GM19395 (cell line): ENCODE results near the gene TSGA10IP.

Source experiments
- ATAC-seq: cut with Tn5 transposase; IDR thresholded peaks from one replicate; pipeline ENCODE4 v1.9.1; 2021; ENCODE audit warnings: mild to moderate bottlenecking, moderate library complexity; ENCODE audit not compliant: unreplicated experiment

TSGA10IP gene

DNA sequence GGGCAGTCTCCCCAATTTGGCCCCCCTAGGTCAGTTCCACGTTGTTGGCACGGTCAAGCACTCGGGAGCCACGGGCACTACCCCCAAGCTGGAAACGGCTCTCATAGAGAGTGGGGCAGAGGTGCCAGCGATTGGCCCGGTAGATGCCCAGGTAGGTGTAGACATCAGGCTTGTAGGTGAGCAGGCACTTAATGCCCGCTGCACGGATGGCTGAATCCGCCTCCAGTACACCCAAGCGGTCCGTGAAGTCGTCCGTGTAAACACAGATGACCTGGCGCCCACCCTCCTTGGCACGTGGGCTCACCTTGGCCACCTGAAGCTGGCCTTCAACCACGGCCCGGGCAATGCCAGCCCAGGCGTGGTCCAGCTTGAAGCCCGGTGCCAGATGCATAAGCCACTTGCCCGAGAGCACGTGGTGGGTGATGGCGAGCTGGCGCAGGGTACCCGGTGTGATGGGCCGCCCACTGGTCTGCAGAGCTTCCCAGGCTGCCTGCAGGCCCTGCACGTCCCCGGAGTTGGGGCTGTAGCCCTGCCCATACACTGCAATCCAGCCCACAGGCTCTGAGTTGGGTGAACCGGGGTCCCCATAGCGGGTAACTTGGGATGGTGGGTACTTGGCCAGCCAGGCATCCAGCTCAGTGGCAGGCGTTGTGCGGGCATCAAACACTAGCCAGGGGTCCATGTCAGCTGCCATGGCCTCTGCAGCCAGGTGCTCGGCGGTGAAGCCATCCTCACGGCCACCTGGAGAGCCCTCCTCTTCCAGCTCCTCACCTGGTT is 27.7 kb upstream of the TSGA10IP start:
- no peak for ATAC-seq

DNA sequence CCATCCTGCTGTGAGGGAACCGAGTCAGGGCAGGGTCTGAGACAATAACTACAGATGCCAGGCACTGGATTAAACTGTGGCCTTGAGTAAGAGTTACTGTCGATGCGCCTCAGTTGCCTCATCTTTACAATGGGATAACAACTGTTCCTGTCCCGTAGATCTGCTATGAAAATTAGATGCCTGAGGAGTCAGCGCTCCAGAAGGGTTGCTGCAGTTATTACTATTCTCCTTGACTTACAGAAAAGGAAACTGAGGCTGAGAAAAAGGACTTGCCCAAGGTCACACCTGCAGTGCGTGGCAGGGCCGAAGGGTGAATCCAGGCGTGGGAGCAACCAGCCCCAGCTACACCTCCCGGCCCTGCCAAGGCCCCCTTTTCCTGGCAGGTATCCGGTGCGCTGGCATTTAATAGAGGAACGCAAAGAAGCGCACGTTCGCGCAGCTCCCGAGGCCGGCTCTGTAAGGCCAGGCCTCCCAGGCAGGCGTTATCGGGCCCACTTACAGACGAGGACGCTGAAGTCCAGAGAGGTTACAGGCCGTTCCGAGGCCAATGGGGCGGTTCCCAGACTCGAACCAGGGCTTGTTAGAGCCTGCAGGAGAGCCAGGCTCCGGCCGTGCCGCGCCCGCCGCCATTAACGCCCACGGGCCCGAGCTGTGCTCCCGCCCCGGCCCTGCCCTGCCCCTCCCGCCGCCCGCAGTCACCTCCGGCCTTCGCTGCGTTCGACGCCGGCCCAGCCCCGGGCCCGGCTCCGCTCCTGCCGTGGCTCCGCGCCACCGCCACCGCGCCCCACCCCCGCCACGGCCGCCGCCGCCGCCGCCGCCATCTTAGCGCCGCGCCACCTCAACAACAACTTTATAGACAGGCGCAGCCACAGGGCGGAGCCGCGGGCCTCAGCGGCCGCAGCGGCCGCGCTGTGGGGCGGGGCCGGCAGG is 26.8 kb upstream of the TSGA10IP start, which contains the start of gene C11orf68:
Gene C11orf68 (minus strand): TSS at position 852 of the 930 bp plus-strand sequence. CDS start 31 bp downstream, at position 821.
- ATAC-seq = peak; percentile 55

DNA sequence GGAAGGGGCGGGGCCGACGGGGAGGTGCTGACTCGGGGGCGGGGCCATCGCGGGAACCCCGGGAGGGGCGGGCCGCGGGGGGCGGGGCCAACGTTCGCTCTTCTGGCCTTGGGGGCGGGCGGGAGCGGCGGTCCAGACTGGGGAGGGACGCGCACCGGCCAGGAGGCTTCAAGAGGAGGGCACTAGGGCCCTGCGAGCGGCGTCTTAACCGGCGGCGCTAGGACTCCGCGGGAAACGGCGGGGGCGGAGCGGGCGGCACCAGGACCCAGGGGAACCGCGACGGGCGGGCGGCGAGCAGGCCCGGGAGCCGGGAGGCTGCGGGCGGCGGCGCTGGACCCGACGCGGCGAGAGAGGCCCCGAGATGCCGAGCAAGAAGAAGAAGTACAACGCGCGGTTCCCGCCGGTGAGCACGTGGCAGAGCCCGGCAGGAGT is 26.1 kb upstream of the TSGA10IP start, which contains the start of gene DRAP1:
Gene DRAP1 (plus strand): TSS at position 286 of the 432 bp plus-strand sequence. CDS start 76 bp downstream, at position 362.
- ATAC-seq = peak; percentile 82

DNA sequence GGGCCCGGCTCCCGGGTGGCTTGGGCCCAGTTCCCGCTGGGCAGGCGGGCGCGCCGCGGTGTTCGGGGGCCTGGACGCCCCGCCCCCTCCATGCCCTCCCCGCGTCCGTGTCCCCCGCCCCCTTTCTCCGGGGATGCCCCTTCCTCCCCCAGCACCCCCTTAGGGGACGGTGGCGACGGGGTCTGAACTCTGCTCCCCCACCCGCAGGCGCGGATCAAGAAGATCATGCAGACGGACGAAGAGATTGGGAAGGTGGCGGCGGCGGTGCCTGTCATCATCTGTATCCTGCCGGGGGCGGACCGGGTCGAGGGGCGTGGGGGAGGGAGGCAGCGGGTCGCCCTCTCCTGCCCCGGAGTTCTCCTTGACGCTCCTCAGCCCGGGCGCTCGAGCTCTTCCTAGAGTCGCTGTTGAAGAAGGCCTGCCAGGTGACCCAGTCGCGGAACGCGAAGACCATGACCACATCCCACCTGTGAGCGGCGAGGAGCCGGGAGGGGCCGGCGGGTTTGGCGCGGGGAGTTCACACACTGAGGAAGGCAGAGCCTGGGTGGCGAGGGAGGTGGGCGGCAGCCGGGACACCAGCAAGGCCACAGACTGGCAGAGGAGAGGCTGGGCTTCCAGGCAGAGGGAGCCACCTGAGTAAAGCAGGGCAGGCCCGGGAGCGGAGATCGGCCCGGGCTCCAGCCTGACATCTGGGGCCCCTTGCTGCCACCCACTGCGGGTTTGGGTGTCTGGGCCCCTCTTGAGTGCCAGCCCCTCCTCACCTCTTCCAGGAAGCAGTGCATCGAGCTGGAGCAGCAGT is 25.5 kb upstream of the TSGA10IP start:
- peak; percentile 39 for ATAC-seq

DNA sequence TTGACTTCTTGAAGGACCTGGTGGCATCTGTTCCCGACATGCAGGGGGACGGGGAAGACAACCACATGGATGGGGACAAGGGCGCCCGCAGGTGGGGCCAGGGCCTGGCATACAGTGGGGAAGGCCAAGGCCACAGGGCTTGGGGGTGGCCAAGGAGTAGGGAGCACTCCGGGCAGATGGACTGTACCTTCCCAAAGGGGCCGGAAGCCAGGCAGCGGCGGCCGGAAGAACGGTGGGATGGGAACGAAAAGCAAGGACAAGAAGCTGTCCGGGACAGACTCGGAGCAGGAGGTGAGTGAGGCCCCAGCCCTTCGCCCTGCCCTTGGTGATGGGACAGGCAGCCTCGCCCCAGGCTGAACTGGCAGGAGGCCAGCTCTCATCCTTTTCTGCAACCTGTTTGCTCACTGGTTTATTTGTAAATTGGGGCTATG is 24.9 kb upstream of the TSGA10IP start:
- ATAC-seq = no peak

DNA sequence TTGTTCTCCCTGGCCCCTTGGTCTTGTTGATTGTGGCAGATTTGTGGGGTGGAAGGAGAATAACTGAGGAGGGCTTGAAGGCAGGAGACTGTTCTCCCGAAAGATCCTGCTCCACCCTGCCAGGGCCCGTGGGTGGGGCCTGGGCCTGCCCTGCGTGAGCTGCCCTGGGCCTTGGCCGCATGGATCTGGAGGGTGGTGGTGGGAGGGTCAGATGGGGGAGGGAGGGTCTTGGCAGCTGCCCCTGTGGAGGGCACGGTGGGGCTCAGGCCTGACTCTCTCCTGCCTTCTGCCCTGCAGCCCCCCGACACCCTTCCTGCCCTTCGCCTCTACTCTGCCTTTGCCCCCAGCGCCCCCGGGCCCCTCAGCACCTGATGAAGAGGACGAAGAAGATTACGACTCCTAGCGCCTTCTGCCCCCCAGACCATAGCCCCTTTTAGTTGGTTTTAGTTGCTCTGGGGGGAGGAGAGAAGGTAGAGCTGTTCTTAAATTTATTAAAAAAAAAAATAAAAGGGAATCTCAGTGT is 24.2 kb upstream of the TSGA10IP start:
- ATAC-seq = no peak

DNA sequence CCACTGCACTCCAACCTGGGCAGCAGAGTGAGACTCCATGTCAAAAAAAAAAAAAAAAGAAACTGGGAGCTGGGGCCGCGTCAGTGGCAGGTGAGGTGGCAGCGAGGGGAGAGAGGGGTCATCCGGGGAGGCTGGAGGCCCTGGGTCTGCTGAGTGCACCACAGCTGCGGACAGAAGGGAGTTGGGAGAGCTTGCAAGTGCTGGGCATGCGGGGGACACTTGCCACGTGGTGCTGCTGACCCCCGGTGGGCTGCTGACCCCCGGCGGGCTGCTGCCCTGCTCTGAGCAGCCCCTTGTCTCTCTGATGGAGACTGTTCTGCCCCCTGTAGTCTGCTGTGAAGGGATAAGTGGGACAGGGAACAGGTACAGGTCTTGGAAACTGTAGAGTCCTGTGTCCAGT is 23.4 kb upstream of the TSGA10IP start:
- no peak for ATAC-seq

DNA sequence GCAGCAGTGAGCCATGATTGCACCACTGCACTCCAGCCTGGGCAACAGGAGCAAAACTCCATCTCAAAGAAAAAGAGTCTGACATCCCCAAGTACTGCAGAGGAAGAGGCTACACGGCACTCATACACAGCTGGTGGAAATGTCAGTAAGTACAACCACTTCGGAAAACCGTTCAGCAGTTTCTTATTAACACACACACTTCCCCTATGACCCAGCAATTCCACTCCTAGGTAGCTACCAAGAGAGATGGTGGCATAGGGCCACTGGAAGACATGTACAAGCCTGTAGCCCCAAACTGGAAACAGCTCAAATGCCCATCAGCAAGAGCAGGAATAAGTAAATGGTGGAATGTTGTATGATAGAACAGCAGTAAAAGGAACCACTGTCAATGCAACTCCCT is 22.7 kb upstream of the TSGA10IP start:
- ATAC-seq = no peak

DNA sequence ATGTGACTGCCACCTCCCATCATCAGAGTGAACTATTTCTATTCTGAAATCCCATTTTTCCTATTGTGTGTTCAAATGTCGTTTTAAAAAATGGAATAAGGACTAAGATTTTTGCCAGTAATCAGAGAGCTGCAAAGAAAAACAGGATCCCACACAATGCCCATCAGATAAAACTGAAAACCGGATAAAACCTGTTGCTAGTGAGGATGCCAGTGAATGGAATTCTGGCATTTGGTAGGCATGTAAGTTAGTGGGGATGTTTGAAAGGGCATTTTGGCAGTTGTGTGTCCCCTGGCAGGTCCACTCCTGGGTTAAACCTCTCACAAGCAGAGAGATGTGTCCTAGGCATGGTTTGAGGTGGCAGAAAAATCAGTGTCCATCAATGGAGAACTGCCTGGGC is 19.9 kb upstream of the TSGA10IP start:
- no peak for ATAC-seq

DNA sequence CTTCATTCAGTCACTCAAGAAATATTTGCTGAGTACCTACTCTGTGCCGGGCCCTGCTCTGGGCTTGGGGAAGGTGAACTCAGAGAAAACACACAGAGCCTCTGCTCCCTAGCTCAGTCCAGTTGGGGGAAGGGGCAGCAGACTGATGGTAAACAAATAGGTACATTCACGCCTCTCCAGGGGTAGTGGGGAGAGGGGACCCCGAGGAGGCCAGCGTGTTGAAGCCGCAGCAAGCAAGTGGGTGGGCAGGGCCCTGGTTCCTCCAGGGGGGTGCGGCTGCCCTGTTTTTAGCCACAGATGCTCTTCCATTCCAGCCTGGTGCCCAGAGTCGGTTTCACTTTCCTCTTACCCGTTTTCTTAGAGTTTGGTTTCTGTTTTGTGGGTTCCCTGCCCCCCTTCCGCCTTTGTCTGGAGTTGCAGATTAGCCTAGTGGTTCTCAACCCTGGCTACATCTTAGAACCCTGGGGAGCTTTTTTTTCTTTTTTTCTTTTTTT is 17.3 kb upstream of the TSGA10IP start:
- ATAC-seq = no peak

DNA sequence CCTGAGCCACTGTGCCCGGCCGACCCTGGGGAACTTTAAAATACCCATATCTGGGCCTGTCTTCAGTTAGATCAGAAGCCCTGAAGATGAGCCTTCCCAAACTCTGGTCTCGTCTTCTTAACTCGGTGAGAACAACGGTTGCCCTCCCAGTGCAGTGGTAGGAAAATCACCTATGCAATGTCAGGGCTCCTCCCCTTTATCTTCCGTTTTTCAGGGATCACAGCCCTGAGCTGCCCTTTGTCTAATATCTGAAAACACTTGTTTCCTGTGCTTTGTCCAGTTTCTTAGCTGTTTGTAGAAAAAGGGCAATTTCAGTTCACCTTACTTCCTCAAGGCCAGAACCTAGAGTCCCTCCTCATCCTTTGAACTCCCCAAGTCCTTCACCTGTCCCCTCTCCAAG is 16.6 kb upstream of the TSGA10IP start:
- no peak for ATAC-seq

DNA sequence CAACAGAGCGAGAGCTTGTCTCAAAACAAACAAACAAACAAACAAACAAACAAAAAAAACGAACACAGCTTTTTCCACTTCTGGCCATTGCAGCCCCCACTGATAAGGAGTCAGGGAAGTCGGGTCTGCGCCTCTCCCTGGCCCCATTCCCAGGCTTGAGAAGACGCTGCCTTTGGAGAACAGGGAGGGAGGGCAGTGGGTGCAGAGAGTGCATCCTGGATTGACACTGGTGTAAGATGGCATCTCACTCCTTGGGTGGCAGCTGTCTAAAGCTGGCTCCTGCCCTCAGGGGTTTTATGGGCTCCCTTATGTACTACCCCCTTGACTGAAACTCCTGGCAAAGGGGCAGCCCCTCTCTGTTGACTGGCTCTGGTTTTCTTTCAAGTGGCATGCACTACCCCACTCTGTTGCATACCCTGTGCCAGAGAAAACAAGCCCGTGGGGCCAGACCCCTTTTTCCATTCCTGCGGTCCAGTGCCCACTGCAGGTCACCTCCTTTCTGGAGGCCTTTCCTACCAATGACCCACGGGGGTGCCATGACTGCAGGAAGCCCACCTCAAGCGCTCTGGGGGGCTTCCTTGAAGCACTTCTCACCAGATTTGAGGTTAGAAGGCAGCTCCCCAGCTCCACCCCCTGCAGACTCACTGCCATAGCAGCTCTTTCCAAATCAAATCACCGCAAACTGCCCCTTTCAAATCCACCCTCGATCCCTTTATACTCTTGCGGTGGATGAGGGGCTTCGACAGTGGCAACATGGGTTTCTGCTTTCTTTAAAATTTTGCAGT is 13.3 kb upstream of the TSGA10IP start:
- no peak for ATAC-seq

DNA sequence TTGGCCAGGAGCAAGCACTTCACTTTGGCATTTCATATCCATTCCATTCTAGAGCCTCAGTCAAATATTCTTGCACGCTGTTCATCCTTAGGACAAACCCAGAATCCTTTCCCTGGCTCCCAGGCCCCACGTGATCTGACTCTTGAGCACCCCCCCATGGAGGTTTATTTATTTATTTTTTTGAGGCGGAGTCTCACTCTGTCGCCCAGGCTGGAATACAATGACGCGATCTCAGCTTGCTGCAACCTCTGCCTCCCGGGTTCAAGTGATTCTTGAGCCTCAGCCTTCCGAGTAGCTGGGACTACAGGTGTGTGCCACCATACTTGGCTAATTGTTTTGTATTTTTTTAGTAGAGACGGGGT is 12.7 kb upstream of the TSGA10IP start:
- ATAC-seq = no peak

DNA sequence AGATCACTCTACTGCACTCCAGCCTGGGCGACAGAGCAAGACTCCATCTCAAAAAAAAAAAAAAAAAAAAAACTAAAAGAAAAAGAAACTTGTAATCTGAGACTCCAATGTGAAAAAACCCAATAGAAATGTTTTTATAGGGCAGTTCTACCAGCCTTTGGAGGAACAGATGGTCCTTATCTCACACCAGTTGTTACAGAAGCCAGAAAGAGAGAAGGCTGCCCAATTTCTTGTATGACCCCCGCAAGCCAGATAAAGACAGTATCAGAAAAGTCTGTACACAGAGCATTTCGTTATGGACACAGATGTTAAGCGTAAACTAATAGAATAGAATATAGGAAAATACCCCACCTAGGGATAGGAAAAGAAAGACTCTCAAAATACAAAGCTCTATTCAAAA is 11.3 kb upstream of the TSGA10IP start:
- ATAC-seq = no peak

DNA sequence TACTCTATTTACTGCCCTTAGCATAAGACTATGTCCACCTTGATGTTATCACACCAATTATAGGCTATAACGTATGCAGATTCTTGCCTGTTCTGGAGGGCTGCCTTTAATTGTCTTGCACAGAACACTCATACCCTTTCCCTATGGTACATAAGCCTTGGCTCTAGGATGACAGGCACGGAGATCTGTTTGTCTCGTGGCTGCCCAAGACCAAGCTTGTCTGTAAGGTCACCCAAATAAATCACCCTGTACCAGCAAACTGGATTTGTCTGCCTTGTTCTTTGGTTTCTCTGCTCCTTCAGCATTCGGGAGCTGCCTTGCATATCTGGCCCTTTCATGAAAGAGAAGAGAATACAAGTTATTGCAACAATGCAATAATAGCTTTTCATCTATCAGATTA is 7.5 kb upstream of the TSGA10IP start:
- no peak for ATAC-seq

DNA sequence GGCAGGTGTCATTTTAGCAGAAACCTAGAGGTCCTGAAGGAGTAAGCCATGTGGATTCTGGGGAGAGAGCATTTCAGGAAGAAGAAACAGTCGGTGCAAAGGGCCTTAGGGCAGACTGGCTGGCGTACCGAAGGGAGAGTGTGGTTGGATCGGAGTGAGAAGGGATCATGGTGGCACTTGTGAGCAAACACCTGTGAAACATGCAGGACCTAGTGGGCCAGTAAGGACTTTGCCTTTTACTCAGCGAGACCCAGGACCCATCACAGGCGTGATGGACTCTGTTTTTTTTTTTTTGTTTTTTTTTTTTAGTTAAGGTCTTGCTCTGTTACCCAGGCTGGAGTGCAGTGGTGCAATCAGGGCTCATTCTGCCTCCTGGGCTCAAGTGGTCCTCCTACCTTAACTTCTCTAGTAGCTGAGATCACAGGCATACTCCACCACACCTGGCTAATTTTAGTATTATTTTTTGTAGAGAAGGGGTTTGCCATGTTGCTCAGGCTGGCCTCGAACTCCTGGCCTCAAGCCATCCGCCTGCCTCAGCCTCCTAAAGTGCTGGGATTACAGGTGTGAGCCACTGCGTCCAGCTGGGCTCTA is 3.5 kb upstream of the TSGA10IP start:
- ATAC-seq = no peak

DNA sequence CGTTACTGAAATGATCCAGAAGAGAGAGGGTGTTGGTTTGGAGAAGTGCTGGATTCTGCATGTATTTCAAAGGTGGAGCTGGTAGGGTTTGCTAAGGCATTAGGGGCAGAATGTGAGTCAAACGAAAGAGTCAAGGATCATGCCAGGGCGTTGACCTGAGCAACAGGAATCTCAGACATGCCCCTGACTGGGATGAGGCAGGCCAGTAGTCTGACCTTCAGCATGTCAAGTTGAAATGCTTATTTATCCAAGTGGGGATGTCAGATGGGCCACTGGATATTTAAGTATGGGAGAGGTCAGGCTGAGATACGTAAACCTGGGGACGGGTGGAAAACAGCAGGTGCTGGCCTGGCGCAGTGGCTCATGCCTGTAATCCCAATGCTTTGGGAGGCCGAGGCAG is 2.7 kb upstream of the TSGA10IP start:
- ATAC-seq = no peak

DNA sequence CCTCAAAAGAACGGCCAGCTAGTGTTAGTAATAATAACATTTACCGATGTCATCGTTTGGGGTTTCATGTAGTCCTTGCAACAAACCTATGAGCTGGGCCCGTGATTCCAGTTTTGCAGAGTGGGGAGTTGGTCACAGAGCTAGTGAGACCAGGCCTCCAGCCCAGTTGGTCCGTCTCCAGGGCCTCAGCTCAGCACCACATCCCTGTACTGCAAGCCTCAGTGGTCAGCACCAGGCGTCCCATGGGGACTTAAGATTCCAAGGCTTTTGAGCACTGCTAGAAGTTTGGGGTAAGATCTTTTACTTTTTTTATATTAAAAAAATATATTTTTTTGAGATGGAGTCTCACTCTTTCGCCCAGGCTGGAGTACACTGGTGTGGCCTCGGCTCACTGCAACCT is 1.1 kb upstream of the TSGA10IP start:
- ATAC-seq = no peak

DNA sequence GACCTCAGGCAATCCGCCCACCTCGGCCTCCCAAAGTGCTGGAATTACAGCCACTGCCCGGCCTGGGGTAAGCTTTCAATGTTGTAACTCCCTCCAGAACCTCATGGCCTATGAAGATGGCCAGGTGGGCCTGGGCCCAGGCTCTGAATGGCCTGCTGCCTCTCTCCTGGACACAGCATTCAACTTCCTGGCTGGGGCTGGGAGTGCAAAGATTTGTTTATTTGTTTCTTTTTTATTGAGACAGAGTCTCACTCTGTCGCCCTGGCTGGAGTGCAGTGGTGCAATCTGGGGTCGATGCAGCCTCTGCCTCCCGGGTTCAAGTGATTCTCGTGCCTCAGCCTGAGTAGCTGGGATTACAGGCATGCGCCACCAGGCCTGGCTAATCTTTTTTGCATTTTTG is 513 bp upstream of the TSGA10IP start:
- ATAC-seq = no peak
